HG02943 (cell line): ENCODE results near the gene APOO.
"Not testable (repeated sequence)": the region's sequence is repeated elsewhere in the genome, so short reads cannot be mapped to it uniquely, and the experiment has no call there.

Experiments used
- ATAC-seq: cut with Tn5 transposase; IDR thresholded peaks from one replicate; pipeline ENCODE4 v1.9.1; 2021; ENCODE audit warnings: mild to moderate bottlenecking, low read depth, moderate library complexity; ENCODE audit not compliant: unreplicated experiment

The APOO gene

DNA sequence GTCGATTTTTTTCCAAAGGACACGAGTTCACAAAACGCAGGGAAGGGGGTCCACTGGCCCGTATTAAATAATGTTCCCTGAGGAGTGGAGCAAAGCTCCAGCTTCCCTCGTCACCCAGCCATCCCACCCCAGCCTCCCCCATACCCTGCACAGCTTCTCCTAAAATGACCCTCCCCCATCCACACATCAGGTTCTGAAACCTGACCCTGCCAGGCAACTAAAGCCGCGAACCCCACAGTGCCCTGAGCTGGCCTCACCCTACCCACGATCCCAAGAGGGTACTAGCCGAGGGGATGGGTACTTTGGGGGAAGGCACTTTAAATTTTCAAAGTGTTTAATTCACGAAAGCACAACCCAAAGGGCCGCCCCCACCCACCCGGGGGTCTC lies 634 bp downstream of the APOO start:
- peak; percentile 14 for ATAC-seq

DNA sequence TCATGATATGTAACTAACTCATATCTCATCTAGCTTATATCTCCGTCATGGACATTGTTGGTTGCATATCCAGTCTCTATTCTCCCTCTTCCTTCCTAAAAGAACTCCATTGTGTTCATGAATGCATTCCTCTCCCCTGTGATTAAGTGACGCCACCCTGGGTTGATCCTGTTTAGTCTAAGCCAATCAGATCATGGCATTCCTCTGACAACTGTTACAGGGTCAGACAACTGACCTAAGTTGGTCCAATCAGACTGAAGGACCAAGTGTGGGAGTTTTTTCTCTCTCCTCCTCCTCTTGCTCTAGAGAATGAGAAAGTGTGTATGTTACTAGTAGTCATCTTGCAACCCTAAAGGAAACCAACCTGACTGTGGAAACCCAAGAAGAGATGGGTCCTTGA lies 3.6 kb downstream of the APOO start:
- no peak for ATAC-seq

DNA sequence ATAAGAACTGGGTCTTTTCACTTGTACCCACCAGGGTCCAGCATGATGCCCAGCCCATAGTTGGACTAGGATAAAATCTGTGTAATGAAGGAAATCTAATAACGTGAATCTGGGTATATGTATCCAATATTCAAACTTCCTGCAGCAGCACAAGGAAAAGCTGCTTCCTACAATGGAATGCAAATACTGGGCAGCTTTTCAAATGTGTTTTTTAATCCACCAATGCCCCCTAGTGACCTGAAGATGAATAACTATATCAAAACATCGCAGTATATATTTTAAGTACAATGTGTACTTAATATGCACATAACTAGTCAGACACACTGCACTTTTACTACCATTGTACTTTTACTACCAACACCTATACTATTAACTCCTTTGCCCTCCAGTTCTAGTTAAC lies 5.3 kb downstream of the APOO start:
- no peak for ATAC-seq

DNA sequence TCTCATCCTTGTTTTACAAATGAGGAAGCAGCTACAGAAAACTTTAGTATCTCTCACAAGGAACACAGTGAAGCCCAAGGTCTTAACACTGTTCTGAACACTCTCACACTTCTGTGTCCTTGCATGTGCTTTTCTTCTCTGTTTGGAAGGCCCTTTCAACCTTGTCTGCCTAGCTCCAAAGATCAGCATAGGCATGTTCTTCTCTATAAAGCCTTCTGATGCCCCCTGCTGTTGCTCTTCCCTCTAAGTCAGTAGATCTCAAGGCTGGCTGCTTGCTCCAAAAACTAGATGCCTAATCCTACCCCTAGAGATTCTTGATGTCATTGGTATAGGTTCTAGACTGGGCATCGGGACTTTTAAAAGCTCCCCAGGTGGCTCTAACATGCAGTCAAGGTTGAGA lies 5.9 kb downstream of the APOO start:
- ATAC-seq = no peak

DNA sequence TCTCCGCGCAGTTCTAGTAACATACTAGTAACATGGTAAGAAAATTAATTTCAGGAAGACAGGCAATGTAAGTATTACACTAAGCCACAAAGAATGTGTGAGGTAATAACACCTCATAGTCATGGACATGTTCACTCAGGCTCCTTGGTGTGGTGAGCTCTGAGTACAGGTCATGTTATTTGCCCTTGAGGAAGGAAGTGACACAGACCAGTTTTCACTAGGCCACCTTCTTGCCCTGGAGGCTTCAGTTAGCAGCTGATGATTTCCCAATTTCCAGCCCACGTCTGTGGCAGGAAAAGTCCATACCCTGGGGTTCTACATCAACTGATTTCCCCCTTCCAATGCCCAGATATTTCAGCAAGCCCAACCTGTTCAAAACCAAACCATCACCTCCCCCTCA lies 6.7 kb downstream of the APOO start:
- ATAC-seq = no peak

DNA sequence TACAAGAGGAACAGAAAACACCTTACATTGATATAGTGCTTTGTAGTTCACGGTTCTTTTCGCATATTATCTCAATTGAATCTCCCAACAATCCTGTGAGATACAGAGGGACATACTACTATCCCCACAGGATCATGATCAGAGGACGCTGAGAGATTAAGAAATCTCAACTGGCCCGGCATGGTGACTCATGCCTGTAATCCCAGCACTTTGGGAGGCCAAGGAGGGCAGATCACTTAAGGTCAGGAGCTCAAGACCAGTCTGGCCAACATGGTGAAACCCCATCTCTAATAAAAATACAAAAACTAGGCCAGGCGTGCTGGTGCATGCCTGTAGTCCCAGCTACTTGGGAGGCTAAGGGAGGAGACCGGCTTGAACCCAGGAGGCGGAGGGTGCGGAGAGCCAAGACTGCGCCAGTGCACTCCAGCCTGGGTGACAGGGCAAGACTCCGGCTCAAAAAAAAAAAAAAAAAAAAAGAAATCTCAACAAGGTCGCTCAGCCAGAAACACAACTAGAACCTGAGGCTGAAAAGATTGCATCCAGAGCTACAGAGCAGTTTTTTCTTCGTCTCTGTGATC lies 7.4 kb downstream of the APOO start:
- no peak for ATAC-seq

DNA sequence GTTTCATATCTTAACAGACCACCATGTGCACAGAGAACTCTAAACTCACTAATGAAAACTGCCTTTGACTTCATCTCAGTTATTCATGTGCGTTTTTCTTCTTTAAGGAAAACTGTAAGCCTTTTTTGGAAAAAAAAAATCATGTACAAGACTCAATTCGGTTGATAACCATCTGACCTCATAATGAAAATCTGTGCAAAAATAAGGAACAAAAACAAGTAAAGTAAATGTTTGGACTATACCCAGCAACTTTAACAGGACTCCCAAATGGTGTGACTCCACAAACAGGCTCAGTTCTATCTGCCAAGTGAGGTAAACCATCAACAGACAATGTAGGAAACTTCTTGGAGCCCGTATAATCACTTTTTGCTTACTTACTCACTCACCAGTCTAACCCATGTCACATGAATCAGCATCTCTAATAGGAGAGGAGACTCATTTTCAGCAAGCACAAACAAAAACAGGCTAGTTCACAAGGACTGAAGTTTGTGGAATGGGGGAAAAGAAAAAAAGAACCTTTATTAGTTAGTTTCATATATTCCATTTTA lies 9.3 kb downstream of the APOO start:
- no peak for ATAC-seq

DNA sequence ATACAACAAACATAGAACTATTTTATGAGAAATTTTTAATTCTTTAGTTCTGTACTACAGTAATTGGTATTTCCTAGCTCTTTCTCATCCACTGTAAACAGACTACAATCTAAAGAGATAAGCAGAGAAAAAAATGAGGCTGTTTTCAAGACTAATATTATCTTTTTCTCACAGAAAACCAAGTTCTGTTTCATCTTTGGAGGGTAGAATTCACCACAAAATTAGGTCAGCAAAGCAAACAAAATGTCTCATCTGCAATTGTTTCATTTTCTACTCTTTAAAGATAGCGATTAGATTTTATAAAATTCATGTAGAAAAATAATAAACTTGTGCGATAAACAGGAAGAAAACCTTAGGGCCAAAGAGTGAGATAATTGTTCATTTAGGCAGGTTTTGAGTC lies 10.8 kb downstream of the APOO start:
- ATAC-seq = no peak

DNA sequence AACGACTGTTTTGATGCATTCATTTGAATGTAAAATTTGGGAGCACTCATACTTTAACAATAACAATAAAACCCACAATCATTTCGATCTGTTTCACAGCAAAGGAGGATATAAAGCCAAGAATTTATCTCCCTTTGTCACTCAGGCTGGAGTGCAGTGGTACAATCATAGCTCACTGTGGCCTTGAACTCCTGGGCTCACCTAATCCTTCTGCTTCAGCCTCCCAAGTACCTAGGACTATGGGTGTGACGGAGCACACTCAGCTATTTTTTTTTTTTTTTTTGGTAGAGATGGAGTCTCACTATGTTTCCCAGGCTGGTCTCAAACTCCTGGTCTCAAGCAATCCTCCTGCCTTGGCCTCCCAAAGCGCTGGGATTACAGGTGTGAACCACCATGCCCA lies 11.2 kb downstream of the APOO start:
- ATAC-seq = not testable (repeated sequence)

DNA sequence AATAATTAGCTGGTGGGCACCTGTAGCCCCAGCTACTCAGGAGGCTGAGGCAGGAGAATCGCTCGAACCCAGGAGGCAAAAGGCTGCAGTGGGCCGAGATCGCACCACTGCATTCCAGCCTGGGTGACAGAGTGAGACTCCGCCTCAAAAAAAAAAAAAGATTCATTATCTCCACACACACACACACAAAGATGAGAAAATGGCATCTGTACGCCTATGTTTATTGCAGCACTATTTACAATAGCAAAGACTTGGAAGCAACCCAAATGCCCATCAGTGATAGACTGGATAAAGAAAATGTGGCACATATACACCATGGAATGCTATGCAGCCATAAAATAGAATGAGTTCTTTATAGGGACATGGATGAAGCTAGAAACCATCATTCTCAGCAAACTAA lies 12.7 kb downstream of the APOO start:
- not testable (repeated sequence) for ATAC-seq

DNA sequence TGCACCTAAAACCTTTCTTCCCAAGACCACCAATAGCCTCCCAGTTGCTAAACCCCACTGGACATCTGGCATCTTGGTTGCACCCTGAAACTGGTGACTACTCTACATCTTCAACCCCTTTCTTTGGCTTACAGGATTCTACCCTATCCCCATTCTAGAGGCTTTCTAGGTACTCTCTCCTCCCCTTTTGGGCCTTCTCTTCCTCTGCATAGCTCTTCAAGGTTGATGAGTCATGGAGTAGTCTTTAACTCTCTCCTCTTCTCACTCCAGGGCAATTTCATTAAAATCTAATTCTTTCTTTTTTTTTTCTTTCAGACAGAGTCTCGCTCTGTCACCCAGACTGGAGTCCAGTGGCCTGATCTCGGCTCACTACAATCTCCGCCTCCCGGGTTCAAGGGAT lies 16.8 kb downstream of the APOO start:
- no peak for ATAC-seq

DNA sequence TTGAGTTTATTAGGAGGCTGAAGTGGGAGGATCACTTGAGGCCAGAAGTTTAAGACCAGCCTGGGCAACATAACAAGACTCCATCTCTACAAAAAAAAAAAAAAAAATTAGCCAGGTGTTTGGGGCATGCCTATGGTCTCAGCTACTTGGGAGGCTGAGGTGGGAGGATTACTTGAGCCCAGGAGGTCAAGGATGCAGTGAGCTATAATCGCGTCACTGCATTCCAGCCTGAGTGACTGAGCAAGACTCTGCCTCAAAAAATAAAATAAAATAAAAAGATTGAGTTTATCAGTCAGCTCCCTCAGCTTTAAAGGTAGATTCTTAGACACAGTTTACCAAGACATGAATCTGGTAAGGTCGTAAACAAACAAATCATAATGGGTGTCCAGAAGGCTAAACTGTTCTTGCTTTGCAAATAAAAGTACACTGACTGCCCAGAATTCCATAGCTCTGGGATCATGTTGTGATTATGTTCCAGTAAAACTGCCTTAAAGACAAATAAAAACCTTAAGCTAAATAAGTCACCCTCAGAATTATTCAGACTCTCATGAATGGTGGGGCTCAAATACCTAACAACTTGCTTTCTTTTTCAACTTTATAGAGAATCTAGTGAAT lies 18.7 kb downstream of the APOO start:
- no peak for ATAC-seq

DNA sequence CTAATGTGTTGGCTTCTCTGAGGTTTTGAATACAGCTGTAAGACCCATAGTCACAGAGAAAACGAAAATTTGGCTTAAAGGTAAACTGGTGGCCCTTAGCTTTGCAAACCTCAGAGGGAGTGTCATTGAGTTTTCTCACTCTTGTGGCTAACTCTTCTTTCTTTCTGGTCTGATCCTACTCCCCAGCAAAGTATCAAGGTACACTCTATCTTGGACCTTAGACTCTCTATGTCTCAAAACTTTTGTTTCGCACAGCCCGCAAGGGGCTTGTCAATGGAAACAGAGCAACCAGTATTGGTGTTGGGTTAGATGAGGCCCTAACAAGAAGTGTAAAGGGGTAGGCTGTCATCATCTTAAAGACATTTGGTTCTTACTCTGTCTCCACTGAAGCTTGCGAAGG lies 19.8 kb downstream of the APOO start:
- ATAC-seq = no peak

DNA sequence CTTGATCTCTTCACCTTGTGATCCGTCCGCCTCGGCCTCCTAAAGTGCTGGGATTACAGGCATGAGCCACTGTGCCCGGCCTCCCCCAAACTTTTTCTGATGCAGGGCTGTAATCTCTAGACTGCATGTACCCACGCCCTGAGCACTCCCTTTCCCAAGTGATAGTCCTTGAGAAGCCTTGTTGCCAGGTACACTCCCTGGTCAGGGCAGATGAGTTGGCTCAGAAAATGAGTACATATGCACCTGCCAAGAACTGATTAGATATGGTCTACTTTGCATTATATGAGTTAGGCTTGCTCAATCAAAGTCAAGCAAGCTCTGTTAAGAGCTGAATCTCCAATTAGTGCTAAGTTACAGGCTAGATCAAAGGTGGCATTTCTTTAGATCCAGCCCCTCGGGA lies 20.3 kb downstream of the APOO start:
- ATAC-seq = no peak

DNA sequence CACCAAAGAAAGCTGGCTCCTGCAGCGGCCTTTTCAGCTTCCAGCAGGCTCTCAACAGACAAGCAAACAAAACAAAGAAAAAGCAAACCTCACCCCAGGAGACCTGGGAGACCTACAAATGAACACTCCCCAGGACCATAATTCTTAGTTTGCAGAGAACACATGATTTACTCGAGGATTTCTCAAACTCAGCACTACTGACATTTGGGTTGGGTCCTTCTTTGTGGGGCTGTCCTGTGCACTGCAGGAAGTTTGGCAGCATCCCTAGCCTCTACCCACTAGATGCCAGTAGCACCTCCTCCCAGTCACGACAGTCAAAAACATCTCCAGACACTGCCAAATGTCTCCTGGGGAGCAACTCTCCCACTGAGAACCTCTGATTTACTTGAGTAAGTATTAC lies 21.9 kb downstream of the APOO start:
- ATAC-seq = no peak

DNA sequence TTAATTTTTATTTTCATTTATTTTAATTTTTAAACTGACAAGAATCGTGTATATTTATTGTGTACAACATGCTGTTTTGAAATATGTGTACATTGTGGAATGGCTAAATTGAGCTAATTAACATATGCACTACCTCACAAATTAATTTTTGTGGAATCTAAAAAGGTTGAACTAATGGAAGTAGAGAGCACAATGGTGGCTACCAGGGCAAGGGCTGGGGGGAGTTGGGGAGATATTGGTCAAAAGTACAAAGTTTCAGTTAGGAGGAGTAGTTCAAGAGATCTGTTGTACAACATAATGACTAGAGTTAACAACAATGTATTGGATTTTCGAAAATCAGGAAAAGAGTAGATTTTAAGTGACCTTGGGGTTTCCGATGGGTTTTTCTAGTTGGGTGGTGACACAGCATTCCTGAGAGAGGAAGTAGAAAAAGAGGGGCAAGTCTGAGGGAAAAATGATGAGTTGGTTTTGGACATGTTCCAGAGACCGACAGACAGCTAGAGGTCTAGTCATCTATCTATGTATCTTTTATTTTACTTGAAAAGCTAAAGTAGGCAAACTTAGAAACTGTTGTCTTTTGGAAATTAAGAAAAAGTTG lies 23.2 kb downstream of the APOO start:
- ATAC-seq = no peak

DNA sequence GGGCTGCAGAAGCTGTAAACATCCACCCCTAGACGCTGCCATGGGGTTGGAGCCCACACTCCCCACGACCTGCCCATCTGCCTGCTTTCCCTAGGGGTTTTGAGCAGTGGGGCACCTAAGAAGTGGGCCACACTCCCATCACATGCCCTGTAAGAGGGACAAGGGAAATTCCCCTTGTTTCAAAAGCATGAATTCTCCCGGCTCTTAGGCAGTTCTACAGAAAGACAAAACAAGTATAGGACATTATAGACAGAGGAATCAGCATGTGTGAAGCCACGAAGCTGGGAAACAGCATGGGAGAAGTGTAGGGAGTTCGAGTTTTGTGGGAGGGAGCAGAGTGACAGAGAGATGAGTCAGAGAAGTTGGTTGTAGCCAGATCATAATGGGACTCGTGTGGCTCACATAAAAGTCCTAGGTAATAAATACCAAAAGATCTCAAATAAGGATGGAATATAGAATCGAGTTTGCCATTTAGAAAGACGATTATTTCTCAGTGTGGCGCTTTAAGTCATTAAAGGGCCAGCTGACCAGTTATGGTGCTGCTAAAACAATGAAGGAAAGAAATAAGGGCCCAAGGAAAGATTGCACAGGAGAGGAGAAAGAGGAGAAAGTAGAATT lies 23.9 kb downstream of the APOO start:
- no peak for ATAC-seq

DNA sequence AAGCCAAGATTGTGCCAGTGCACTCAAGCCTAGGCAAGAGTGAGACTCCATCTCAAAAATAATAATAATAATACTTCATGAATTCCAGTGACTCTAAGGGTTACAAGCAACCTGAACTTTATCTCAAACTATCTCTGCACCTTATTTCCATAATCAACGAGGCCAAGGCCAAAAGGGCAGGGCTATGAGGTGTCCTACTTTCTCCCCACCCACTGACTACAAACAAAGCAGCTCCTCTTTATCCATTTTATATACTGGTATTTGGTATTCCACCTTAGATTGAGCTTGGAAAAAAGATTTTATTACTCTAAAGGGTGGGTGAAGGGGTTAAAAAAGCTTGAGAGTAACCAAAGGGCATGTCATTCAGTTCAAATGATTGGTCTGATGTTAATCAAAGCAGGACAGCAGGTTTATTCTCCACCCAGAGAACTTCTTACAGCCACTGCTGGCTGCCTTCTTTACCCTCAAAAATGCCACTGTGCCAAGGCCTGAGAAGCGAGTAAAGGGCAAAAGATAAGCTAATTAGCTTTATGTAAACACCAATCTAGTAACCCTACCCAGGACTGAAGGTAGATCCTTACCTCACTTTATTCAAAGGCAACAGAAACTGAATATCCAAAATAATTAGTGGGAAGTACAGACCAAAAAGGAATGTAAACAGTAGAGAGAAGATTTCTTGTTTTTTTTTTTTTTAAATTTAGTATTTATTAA lies 28.2 kb downstream of the APOO start:
- no peak for ATAC-seq

DNA sequence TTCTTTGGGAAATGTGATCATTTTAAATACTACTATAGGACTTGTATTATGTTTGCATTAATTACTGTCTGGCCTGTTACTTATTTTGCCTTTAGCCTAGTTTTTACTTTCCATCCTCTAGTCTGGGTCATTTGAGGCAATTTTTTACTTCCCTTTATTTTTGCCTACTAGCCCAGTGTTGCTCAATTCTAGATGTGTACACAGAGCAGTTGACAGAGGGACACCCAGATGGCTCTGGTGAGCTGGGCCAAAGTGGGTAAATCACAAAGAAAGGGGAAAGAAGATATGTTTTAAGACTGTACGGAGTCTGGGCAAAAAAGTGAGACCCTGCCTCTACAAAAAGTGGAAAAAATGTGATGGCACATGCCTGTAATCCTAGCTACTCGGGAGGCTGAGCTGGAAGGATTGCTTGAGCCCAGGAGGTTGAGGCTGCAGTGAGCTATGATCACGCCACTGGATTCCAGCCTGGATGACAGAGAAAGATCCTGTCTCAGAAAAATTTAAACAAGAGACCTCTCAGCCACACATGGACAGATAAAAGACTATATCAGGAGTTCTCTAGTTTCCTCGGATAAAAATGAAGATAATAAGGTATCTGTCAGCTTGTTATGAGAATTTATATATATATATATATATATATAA lies 35.7 kb downstream of the APOO start:
- ATAC-seq = no peak

DNA sequence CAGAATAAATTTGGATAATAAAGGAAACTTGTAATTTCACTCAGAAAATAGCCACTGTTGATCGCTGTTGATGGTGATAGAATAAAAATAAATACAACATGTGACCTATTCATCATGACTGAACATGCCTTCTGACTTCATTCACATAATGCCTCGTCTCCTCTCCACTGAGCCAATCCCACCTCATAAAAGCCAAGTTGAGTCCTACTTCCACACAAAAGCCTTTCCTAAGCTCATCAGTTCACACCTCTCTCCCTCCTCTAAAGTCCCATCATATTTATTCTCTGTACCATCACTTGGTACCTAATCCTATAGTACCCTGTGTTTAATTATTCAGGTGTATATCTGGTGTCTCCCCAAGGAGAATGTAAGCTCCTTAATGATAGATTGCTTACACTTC lies 37.7 kb downstream of the APOO start:
- no peak for ATAC-seq
